HG03103 (cell line): ENCODE measurements around the gene IFFO2.
"Not testable (repeated sequence)": the region's sequence is repeated elsewhere in the genome, so short reads cannot be mapped to it uniquely, and the experiment has no call there.

ENCODE experiments used
- ATAC-seq: cut with Tn5 transposase; IDR thresholded peaks from one replicate; pipeline ENCODE4 v1.9.1; 2021; ENCODE audit warnings: low read depth; ENCODE audit not compliant: unreplicated experiment

IFFO2 gene

GRCh38 chr1:18901147-18901951, 55.1 kb downstream of the IFFO2 start:
- no peak for ATAC-seq

GRCh38 chr1:18900303-18900841, 56.1 kb downstream of the IFFO2 start:
- no peak for ATAC-seq

GRCh38 chr1:18899363-18900049, 57.0 kb downstream of the IFFO2 start:
- no peak for ATAC-seq

DNA sequence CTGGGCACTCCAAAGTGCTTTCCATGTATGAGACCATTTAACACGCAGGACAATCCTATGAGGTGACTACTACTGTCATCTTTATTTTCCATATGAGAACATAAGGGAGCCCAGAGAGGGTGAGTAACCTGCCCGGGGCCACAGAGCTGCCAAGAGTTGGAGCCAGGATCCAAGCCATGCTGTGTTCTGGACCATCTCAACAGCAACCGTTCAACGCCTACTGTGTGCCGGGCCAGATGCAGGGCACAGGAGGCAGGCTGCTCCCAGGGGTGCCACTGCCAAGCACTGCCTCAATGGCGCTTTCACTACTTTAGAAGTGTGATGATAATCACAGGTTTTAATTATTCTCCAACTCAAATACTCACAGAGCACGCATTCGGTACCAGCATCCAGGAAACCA, 57.9 kb downstream of the IFFO2 start:
- ATAC-seq, result no peak

DNA sequence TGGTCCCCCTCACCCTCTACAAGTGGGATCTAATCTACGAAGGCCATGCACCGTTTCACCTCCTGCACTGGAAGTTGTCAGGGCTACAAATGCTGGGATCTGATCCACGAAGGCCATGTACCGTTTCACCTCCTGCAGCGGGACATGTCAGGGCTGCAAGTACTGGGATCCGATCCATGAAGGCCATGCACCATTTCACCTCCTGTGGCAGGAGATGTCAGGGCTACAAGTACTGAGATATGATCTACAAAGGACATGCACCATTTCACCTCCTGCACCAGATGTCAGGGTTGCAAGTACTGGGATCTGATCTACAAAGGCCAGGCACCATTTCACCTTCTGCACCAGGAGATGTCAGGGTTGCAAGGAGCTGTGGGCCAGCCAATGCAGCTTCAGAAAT, 61.2 kb downstream of the IFFO2 start:
- no peak for ATAC-seq

DNA sequence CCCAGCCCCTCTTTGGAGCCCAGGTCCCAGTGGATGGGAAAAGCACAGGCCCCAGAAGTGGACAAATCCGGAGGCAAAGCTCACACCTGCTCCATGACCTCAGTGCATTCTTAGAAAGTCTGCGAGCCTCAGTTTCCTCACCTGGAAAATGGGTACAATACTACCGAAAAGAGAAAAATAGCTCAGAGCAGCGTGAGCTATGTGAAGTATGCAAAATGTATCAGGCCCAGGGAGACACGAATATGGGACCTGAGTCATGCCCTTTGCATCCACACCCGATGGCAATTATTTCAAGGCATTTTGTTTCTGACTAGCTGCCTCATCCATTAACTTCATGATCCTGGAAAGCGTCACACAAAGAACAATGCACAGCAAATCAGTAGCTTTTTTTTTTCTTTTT, 63.4 kb downstream of the IFFO2 start:
- ATAC-seq, result no peak

DNA sequence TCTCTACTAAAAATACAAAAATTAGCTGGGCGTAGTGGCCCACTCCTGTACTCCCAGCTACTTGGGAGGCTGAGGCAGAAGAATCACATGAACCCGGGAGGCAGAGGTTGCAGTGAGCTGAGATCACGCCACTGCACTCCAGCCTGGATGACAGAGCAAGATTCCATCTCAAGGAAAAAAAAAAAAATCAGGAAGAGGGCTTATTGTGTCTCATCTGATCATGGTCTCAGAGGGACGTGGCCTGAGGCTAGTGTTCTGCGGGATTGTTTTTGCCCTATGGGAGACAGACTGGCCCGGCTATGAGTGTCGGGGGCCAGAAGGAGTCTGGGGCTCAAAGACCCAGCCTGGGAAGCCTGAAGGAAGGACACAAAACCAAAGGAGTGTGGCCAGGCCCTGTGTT, 64.6 kb downstream of the IFFO2 start:
- not testable (repeated sequence) for ATAC-seq

DNA sequence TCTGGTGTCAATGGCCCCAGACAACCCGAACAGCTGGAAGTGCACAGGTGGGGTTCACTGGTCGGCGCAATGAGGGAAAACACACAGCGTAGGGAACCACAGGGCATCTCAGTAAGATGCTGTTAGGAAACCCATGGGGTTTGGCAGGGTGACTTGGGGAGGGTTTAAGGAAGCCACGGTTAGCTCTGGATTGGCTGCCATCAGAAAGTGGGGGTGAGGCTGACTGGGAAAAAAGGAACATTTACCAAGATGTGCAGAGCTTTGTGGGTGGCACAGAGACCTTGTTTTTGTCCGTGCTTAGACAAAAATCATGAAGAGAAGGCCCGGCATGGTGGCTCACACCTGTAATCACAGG, 65.1 kb downstream of the IFFO2 start:
- no peak for ATAC-seq

GRCh38 chr1:18890706-18891425, 65.6 kb downstream of the IFFO2 start:
- no peak for ATAC-seq

DNA sequence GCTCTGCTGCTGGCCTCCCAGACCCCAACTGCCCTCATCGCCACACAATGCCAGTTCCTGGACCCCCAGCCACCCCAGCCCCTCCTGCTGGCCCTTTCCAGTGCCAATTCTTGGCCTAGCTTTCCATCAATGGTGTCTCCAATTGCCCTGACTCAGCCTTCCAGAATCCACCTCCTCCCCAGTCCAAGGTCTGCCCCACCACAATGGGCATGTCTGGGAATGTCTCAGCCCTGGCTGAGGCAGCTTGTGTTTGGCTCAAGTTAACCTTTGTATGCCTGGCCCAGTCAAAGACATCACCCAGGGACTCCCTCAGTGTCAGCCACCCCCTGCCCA, 70.5 kb downstream of the IFFO2 start:
- ATAC-seq, result no peak

DNA sequence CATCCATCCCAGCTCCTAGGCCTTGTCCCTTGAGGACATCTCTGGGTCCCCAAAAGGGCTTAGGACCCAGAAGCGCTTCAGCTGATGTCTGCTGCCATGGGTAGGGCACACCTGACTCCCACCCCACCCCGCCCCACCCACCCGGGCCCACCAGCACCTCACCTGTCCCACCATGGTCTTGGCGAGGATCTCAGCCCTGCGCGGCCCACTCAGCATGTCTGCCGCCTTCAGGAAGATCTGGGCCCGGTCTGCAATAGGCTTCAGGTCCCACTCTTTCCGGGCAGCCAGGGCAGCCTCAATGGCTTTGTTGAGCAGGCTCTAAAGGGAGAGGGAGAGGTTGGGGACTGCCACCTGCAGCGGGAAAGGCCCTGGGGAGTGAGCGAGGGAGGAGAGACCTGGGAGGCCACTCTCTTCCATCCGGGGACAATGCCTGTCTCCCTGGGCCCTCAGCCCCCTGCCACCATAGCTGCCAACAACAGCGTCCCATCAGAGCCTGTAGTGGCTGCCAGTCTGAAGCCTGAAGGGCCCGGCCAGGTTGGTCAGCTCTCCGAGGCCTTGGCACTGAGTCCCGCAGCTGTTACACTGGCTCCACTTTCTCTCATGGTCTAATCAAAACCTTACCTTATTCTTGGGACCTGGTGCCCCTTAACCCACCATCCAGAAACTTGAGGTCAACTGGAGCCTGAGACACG, 71.0 kb downstream of the IFFO2 start:
- ATAC-seq, result no peak

DNA sequence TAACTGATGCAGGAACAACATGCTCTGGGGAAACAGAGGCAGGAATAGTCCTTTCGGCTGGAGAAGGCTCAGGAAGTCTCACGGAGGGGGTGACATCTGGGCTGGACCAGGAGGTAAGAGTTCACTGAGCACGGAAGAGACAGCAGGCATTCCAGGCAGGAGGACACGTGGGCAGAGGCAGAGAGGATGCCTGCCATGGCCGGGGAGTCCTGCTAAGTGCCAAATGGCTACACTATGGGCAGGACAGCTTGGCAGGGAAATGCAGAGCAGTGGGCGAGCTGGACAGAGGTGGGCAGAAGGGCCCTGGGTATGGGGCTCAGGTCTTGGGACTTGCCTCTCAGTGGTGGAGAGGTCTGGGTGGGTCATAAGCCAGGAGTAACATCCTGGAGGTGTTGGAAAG, 71.7 kb downstream of the IFFO2 start:
- no peak for ATAC-seq

- no peak for ATAC-seq
Measured at GRCh38 chr1:18884419-18884717, 72.1 kb downstream of the IFFO2 start.

GRCh38 chr1:18883636-18884418, 72.6 kb downstream of the IFFO2 start:
- no peak for ATAC-seq

GRCh38 chr1:18883079-18883478, 73.4 kb downstream of the IFFO2 start:
- no peak for ATAC-seq

DNA sequence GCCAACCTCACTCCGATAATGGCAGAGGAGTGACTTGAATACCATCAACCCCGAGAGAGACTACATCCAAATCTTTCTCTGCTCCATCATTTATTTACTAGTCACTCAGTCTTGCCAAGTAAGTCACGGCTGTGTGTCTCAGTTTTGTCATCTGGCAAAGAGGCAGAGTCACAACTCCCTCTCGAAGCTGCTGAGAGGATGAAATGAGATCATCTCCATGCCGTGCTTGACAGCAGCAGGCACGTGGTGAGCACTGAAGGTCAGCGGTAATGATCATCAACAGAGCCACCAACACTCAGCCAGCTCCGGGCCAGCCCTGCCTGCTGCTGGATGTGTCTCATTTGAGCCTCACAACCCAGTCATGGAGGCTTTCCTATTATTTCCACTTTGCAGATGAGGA, 74.0 kb downstream of the IFFO2 start:
- no peak for ATAC-seq

GRCh38 chr1:18881642-18882431, 74.6 kb downstream of the IFFO2 start:
- ATAC-seq, result no peak

DNA sequence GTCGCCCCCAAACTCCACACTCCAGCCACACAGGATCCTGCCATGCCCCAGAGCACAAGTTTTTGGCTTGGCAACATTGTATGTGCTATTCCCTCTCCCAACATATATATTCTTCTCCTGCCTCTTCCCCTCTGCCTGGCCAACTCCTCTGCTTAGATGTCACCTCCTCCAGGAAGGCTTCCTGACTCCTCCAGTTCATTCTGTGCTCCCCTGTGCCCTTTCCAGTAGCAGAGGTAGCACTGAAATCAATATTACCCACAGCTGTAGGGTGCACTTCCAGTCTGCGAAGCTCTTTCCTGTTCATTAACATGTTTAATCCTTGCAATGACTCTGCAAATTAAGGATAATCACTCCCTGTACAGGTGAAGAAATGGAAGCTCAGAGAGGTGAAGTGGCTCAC, 75.3 kb downstream of the IFFO2 start:
- ATAC-seq, result no peak

GRCh38 chr1:18880585-18880984, 75.9 kb downstream of the IFFO2 start:
- no peak for ATAC-seq
